ENCODE results near the gene SMC1A. TPM values are rescaled to one million over a fixed set of nuclear protein-coding genes. Genes with fewer than 3 reads are reported as not detected.
"Not testable (repeated sequence)": the region's sequence is repeated elsewhere in the genome, so short reads cannot be mapped to it uniquely, and the experiment has no call there.

The SMC1A gene
- 46.4 and 47.8 TPM in 2 replicates for total RNA-seq (2014; rRNA removed; shearing (Covaris generic))
- 33.7 and 44.5 TPM in 2 replicates for polyA plus RNA-seq (2014; cell fraction: nucleus; rRNA removed)

- DNase-seq (ENCODE audit: extremely low read depth, low read depth): peak; percentile 96
These were observed at the start of gene SMC1A for GRCh38 chrX:53422086-53422860. TSS of gene SMC1A (minus strand) at chrX:53422654. CDS start at chrX:53422600, 54 bp downstream.

DNA sequence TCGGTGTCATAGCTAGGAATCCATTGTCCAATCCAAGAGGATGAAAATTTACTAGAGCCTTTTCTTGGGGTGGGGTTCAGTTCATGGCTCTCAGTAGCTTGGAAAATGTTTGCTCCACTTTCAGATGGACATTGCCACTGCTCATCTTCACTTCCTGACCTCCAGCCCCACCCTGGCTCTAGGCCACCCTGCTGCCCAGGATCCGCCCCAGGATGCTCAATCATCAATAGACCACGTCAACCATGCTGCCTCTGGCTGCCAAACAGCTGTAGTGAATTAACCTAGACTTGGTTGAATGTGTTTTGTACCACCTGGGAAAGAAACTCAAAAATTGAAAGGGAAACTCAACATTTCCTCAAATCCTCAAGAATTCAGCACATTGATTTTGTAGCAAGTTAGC lies 48.9 kb upstream of the SMC1A start:
- DNase-seq (ENCODE audit: extremely low read depth, low read depth): no peak

GRCh38 chrX:53468659-53469058 lies 46.2 kb upstream of the SMC1A start:
- DNase-seq (ENCODE audit: extremely low read depth, low read depth): not testable (repeated sequence)

DNA sequence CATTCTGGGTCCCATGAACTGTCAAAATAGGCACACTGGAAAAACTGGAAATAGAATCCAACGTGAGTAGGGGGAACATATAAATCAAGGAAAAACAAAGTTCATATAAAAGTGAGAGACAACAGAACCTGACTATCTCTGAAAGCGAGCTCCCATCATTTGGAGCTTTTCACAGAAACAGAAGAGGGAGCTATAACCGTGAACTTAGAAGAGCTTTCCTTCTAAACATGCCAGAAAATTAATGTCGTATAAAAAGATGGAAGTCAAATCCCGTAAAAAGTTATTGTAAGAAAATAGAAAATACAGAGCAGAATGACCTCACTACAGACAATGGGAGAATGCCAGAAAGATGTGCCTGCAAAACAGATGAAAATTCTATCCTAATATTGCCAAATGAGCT lies 35.6 kb upstream of the SMC1A start:
- peak; percentile 15 for DNase-seq (ENCODE audit: extremely low read depth, low read depth)

GRCh38 chrX:53456254-53456653 lies 33.8 kb upstream of the SMC1A start:
- peak; percentile 44 for DNase-seq (ENCODE audit: extremely low read depth, low read depth)

DNA sequence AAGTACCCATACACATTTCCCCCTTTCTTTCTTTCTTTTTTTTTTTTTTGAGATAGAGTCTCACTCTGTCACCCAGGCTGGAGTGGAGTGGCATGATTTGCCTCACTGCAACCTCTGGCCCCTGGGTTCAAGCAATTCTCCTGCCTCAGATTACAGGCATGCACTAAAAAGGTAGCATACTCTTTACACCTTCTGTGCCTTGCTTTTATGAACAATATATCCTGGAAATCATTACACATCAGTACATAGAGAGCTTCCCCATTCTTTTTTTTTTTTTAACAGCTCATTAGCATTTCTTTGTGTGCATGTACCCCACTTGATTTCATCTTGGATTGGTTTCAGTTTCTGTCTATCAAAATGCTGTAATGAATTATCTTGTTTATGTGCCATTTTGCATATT lies 30.4 kb upstream of the SMC1A start:
- DNase-seq (ENCODE audit: extremely low read depth, low read depth): no peak

DNA sequence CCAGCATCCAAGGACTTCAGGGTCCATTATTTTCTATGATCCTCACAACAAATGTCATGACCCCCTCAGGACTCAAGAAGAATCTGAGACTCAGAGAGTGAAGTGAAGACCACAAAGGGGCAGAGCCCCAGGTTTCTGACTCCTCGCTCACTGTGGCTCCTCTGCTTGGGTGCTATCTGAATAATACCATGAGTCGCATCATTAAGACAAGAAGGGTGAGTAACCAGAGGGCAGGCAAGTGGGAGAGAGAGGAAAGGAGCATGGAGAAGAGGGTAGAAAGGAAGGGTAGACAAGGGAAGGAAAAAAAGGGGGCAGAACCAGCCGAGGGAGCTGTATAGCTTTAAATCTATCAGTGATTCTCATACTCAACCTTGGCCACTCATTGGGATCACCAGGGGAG lies 27.2 kb upstream of the SMC1A start:
- DNase-seq (ENCODE audit: extremely low read depth, low read depth): no peak

- DNase-seq (ENCODE audit: extremely low read depth, low read depth): no peak
These were observed 25.0 kb upstream of the SMC1A start for GRCh38 chrX:53447441-53447840.

DNA sequence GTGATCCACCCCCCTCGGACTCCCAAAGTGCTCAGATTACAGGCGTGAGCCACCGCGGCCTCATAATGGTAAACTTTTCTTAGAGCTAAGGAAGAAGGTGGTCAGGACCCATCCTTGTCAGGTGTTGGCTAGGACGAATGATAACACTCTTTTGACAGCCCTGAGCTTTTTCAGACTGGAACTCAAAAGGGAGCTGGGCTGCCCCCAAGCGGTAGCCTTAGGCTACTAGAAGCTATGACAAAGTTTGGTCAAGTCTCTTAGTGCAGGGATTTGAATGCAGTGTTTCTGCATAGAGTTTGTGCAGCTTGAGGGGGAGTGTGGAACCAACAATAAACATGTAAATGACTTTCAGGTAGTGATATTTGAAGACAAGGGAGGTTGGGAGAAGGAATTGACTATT lies 23.5 kb upstream of the SMC1A start:
- DNase-seq (ENCODE audit: extremely low read depth, low read depth): peak; percentile 56

DNA sequence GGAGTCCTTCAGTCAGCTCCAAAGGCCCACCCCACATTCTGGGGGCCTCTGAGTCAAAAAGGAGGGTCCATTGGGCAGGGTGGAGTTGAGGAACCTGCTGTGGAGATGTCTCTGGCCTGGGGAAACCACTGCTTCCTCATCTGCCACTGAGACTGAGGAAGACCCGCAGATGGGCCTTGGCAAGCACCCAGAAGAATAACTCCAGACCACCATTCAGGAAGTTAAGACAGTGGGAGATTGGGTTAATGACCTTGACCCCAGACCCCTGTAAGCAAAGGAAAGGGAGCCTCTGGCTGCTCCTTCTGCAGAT lies 19.8 kb upstream of the SMC1A start:
- no peak for DNase-seq (ENCODE audit: extremely low read depth, low read depth)

GRCh38 chrX:53441531-53442321 lies 19.3 kb upstream of the SMC1A start:
- peak; percentile 87 for DNase-seq (ENCODE audit: extremely low read depth, low read depth)

DNA sequence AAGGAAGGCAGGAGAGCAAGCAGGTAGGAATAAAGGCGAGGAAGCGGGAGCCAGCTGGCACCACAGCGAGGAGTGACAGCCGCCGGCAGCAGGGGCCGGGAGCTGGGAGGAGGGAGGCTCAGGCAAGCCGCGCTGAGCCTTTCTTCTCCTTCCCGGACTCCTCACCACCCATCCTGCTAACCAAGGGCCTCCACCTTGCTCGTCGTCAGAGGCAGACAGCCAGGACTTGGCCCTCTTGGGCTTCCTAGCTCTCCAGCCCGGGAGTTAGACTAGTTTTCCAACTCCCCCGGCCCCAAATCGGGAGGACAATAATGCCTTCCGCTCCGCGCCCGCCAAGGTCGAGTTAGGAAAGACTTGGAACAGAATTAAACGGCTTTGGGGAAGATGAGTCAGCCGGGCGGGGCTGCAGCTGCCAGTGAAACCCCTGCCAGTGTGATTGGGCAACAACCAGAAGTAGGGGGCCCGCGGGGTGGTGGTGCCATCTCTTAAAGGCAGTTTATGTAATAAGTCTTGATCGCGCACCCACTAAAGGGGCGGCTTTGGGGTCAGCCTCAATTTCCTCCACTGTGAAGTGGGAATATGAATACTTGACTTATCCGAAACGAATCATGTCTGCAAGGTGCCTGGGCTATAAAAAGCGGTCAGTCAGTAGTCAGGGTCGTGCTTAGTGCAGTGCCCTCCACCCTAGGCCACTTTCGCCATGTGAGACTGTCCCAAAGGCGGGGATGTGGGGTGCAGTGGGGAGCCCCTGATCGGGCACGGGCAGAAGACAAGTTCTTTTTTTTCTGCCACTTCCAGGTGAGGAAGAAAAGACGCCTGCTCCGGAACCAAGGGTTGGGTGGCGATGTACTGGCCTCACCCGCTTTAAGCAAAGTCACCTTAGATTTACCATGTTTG lies 18.4 kb upstream of the SMC1A start:
- peak; percentile 58 for DNase-seq (ENCODE audit: extremely low read depth, low read depth)

- no peak for DNase-seq (ENCODE audit: extremely low read depth, low read depth)
These were observed 17.6 kb upstream of the SMC1A start for GRCh38 chrX:53440101-53440500.

- DNase-seq (ENCODE audit: extremely low read depth, low read depth): no peak
These were observed 16.4 kb upstream of the SMC1A start for GRCh38 chrX:53438832-53439230.

DNA sequence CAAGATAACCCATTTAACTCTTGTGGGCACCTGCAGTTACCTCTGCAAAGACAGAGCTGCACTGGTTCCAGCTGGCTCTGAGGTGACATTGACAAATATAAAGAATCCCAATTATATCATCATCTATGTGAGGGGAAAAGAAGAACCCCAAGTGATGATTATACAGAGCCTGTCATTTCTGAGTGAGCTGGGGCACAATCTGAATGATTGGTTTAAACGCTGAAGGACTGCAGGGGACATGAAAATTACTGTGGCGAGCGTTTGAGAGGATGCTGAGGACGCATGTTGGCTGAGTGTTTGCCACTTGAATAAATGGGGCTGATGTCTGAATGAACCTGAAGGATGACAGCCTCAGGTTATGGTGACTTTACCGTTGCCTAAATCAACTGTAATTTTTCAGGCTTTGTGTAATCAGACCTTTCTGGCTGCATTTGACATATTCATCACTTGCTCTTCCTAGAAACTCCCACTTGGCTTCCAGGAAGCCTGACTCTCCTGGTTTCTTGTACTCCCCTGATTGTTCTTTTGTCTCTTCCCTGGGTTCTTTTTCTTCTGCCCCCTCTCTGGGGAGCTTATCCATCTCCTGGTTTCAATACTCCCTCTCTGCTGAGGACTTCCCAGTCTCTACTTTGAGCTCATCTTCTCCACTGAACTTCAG lies 15.8 kb upstream of the SMC1A start:
- DNase-seq (ENCODE audit: extremely low read depth, low read depth): no peak

GRCh38 chrX:53437206-53437605 lies 14.8 kb upstream of the SMC1A start:
- no peak for DNase-seq (ENCODE audit: extremely low read depth, low read depth)

GRCh38 chrX:53435997-53436396 lies 13.5 kb upstream of the SMC1A start:
- DNase-seq (ENCODE audit: extremely low read depth, low read depth): peak; percentile 69

GRCh38 chrX:53433651-53434639 lies 11.5 kb upstream of the SMC1A start, which contains the start of gene HSD17B10:
TSS of gene HSD17B10 (minus strand) at chrX:53434370. CDS start at chrX:53434345, 25 bp downstream.
- peak; percentile 81 for DNase-seq (ENCODE audit: extremely low read depth, low read depth)

GRCh38 chrX:53430231-53430630 lies 7.8 kb upstream of the SMC1A start:
- DNase-seq (ENCODE audit: extremely low read depth, low read depth): no peak

Measured in NCI-H460 (cell line).